Measurements from ENCODE around the gene INS. TPM values are rescaled to one million over a fixed set of nuclear protein-coding genes. Genes with fewer than 3 reads are reported as not detected.

Gene INS
- total and polyA plus RNA-seq, 10 of the 15 experiments (the other 5 are each of a cell fraction or from before 2014, with no cell fraction given): not detected

DNA sequence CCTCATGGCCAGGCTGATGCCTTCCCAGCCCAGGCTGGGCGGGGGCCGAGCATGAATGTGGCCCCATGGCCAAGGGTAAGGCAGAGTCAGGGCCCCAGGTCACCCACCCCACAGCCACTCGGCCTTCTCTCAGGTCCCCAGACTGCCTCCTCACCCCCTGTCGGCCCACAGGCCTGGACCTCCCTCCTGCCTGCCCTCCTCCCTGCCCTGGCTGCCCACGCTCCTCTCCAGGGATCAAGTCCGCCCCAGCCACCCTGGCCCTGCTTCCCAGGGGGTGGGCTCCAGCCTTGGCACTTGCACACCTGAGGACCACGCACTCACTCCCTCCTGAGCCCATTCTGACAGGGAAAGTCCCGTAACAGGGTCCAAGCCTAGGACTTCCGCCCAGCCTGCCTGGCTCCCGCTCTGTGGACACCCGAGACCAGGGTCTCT, 48.4 kb upstream of the INS start (continued):
- TF ChIP-seq, protein P1, sequence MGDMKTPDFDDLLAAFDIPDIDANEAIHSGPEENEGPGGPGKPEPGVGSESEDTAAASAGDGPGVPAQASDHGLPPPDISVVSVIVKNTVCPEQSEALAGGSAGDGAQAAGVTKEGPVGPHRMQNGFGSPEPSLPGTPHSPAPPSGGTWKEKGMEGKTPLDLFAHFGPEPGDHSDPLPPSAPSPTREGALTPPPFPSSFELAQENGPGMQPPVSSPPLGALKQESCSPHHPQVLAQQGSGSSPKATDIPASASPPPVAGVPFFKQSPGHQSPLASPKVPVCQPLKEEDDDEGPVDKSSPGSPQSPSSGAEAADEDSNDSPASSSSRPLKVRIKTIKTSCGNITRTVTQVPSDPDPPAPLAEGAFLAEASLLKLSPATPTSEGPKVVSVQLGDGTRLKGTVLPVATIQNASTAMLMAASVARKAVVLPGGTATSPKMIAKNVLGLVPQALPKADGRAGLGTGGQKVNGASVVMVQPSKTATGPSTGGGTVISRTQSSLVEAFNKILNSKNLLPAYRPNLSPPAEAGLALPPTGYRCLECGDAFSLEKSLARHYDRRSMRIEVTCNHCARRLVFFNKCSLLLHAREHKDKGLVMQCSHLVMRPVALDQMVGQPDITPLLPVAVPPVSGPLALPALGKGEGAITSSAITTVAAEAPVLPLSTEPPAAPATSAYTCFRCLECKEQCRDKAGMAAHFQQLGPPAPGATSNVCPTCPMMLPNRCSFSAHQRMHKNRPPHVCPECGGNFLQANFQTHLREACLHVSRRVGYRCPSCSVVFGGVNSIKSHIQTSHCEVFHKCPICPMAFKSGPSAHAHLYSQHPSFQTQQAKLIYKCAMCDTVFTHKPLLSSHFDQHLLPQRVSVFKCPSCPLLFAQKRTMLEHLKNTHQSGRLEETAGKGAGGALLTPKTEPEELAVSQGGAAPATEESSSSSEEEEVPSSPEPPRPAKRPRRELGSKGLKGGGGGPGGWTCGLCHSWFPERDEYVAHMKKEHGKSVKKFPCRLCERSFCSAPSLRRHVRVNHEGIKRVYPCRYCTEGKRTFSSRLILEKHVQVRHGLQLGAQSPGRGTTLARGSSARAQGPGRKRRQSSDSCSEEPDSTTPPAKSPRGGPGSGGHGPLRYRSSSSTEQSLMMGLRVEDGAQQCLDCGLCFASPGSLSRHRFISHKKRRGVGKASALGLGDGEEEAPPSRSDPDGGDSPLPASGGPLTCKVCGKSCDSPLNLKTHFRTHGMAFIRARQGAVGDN (IDR thresholded peaks at IDR 0.05): no peak
- TF ChIP-seq CREB1 (IDR thresholded peaks at IDR 0.05; ENCODE audit: low read depth): no peak
- TF ChIP-seq EED (IDR thresholded peaks at IDR 0.05; ENCODE audit: low read depth): no peak
- no peak for TF ChIP-seq NRF1 (conservative IDR thresholded peaks at IDR 0.05; ENCODE audit: low read depth, low read length)
- no peak for TF ChIP-seq FOXM1 (IDR thresholded peaks at IDR 0.05; ENCODE audit: low read depth, low read length)
- TF ChIP-seq, protein P2, sequence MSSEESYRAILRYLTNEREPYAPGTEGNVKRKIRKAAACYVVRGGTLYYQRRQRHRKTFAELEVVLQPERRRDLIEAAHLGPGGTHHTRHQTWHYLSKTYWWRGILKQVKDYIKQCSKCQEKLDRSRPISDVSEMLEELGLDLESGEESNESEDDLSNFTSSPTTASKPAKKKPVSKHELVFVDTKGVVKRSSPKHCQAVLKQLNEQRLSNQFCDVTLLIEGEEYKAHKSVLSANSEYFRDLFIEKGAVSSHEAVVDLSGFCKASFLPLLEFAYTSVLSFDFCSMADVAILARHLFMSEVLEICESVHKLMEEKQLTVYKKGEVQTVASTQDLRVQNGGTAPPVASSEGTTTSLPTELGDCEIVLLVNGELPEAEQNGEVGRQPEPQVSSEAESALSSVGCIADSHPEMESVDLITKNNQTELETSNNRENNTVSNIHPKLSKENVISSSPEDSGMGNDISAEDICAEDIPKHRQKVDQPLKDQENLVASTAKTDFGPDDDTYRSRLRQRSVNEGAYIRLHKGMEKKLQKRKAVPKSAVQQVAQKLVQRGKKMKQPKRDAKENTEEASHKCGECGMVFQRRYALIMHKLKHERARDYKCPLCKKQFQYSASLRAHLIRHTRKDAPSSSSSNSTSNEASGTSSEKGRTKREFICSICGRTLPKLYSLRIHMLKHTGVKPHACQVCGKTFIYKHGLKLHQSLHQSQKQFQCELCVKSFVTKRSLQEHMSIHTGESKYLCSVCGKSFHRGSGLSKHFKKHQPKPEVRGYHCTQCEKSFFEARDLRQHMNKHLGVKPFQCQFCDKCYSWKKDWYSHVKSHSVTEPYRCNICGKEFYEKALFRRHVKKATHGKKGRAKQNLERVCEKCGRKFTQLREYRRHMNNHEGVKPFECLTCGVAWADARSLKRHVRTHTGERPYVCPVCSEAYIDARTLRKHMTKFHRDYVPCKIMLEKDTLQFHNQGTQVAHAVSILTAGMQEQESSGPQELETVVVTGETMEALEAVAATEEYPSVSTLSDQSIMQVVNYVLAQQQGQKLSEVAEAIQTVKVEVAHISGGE (CRISPR knock-in tag; IDR thresholded peaks at IDR 0.05): no peak
- TF ChIP-seq, protein P3, sequence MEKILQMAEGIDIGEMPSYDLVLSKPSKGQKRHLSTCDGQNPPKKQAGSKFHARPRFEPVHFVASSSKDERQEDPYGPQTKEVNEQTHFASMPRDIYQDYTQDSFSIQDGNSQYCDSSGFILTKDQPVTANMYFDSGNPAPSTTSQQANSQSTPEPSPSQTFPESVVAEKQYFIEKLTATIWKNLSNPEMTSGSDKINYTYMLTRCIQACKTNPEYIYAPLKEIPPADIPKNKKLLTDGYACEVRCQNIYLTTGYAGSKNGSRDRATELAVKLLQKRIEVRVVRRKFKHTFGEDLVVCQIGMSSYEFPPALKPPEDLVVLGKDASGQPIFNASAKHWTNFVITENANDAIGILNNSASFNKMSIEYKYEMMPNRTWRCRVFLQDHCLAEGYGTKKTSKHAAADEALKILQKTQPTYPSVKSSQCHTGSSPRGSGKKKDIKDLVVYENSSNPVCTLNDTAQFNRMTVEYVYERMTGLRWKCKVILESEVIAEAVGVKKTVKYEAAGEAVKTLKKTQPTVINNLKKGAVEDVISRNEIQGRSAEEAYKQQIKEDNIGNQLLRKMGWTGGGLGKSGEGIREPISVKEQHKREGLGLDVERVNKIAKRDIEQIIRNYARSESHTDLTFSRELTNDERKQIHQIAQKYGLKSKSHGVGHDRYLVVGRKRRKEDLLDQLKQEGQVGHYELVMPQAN (conservative IDR thresholded peaks at IDR 0.05): no peak
